Measurements from ENCODE around the gene RNF182.
A peak's percentile ranks its signal among the peaks of the same experiment; 100 is the strongest.
"Not testable (repeated sequence)": the region's sequence is repeated elsewhere in the genome, so short reads cannot be mapped to it uniquely, and the experiment has no call there.

The RNF182 gene

DNA sequence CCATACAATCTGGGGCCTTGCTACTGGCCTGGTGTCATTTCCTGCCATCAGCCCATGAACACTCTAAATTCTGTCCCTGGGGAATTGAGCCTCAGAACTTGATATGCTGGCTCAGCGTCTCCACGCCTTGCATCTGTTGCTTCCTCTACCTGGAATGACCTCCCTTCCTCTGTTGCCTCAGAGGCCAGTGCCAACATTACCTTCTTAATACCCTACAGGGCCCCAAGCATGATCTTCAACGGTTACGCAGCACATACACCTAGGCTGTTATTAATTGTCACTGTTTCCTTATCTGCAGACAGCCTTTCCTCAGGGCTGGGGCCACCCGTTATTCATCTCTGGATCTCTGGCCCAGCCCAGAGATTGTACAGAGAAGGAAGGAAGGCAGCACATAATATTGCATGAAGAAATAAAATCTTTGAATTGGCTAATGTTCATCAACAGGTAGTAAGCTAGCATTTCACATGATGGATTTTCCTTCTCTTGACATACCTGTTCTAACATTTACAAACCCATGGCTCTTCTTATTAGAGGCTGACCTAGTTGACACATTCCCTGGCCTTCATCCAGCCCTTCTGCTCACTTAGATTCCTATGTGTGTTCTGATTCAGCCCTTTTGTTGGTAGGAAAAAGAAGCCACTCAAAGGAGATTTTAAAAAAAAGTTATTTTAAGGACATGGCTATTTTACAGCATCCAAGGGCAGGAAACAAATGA, 8.4 kb upstream of the RNF182 start:
- H3K27ac ChIP-seq: no peak overlapping the region

DNA sequence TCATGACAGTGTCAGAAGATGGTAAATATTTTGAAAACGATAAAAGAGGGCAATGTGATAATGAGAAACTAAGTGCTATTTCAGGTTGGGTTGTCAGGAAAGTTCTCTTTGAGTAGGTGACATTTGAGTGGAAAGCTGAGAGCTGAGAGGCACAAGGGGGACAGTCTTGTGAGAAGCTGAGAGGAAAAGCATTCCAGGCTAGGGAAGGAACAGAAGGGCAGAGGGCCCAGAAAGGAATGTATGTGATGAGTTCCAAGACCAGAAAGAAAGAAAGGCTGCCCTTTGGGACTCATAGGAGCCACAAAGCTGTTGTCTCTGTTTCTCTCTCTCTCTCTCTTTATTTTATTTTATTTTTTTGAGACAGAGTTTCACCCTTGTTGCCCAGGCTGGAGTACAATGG, 7.6 kb upstream of the RNF182 start:
- Histone ChIP-seq H3K4me3 (no peak overlapping the region), H3K27ac (no peak overlapping the region)

More for the DNA sequence above, 8.4 kb upstream of the RNF182 start:
- H3K4me3 ChIP-seq: no peak overlapping the region

GRCh38 chr6:13918686-13919250, 6.0 kb upstream of the RNF182 start:
- Histone ChIP-seq H3K4me3 (no peak overlapping the region), H3K27ac (no peak overlapping the region)

DNA sequence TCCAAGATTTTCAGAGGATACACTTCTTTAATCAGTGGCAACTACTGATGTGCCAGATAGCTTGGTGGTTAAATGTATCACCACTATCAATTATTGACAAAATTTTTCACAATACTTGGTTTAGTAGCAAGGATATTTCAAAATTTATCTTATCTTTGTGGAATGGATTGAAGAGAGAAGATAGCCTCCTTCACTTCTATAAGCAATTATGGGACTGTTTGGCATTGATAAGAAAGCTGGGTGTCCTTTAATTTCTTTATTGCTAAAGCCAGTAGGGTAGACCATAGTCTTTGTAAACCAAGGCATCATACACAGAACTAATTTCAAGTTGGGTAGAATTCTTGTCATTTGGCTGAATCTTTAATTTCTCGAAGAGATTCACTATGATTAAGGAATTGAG, 4.9 kb upstream of the RNF182 start:
- Histone ChIP-seq H3K27ac (no peak overlapping the region), H3K4me3 (no peak overlapping the region)

DNA sequence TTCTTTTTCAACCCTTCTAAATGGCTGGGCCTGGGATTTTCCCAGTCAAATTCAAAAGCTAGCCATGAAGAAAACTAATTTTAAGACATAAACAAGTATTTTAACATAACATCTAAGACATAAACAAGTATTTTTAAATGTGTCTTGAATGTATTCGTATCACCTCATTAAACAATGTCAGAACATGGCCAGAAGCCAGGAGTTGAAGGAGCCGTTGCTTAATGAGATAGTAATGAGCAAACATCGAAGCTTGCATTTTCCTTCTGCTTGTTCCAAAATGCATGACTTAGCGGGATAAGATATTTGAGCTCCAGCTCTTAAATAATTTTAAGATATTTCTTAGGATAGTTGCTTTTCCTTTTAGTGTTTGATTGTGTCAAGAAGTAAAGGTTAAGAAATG, 4.2 kb upstream of the RNF182 start:
- no peak overlapping the region for H3K4me3 ChIP-seq
- no peak overlapping the region for H3K27ac ChIP-seq

DNA sequence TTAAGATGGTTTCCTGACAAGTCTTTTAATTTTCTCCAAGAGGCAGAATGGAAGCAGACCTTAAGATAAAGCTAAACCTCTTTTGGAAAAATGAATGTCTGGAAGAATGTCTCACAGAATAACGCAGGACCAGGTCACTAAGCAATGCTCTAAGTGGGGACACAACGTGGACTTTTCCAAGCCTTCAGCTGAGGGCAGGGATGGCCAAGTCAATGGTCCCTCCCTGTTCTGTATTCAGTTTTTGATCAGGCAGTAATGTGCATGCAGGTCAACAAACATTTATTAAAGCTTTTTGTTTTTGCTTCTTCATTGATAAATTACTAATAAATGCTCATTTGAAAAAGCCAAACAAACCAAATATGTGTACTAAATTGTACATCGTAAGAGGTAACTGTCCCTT, 2.0 kb upstream of the RNF182 start:
- H3K4me3 ChIP-seq: no peak overlapping the region
- no peak overlapping the region for H3K27ac ChIP-seq

DNA sequence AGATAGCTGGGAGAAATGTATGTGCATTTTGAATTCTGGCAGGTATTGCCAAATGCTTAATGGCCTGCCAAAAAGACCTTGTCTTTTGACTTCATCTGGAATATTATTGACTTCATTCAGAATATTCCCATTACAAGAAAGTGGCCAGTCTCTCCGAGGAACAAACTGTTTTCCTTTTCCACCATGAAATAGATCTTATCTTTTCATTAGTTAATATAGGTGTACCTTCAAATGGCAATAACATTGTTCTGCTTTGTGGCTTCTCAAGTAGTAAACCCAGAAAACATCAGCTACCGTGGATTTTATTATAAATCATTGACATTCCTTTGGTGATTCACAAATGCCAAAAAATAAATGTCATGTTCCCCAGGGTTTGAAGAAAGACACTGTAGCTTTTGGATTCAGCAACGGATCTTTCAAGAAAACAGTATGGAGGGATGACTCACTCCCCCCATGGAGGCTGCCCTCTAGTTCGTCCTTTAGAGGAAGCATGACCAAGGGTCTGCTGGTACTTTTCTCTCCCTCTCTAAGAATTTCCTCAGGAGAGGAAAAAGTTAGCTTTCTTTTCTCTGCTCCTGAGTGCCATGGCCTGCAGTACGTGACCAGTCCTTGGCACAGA, 1.1 kb upstream of the RNF182 start:
- Histone ChIP-seq H3K27ac (no peak overlapping the region), H3K4me3 (no peak overlapping the region)

DNA sequence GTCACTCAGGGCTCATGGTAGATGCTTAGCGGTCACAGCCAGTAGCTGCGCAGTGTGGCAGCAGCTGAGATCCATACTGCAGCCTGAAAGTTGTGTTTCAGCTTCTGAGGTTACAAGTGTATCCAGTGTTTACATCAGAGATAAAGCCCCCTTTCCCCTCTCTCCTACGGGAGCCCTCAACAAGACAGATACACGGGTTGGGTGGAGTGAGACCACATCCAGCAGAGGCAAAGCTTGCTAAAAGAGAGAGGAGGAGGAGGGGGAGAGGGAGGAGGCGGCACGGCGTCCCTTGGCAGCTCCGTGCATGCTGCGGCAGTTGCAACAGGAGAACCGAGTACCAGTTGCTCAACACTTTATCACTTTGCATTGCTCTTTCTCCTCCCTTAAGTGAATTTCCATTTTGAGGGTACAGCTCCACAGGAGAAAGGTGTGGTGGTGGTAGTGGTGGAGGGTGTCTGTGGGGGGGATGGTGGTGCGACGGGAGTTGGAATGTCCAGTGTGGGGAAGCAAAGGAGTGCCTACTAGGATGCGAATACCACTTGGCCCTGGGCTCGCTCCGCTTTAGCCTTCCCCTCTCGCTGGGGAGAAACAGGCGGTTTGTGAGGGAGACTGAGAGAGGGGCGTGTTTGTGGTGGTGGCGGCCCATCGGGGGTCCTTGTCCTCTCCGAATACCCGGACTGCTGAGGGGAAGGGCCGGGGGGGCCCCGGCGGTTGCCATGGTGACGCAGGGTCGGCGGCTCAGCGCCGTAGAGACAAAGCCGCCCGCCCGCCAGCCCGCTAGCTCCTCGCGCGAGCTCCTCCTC, 405 bp upstream of the RNF182 start:
- Histone ChIP-seq H3K27ac (peak overlapping the region in 2 of 21 experiments; percentile 18 to 63), H3K4me3 (peak overlapping the region; percentile 13 to 41 (median 23))

DNA sequence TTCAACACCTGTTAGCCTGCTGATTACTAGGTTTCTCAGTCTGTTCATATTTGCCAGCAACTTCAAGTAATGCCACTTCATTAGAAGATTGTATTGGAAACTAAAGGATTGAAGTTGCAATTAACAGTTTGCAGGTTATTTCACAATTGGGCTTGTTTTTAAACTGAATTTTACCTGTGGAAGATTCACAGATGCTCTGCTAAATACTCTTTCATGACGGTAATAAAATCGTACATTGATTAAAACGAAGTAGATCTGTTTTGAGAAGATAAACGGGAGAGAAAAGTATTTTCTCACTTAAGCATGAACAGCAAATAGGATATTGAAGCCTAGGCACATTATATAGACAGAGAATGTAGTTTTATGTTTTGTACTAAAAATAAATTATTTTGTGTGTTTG, 1.6 kb downstream of the RNF182 start:
- H3K4me3 ChIP-seq: no peak overlapping the region

DNA sequence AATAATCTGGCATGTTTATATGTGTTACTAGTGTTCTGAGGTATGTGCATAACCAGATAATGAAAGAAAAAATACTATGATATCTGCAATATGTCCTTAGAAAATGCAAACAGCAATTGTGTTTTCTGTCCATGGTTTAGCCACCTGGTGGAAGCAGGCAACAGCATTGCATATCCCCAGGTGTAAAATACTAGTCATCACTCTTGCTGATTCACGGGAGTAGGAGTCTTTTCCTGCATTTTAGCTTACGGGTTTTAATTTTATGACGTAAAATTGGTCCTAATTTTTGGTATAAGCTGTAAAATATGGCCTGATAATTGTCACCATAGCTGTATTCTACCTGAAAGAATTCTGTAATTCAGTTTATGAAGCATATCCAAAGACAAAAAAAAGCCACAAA, 2.5 kb downstream of the RNF182 start:
- no peak overlapping the region for H3K4me3 ChIP-seq
- H3K27ac ChIP-seq: no peak overlapping the region

More for the DNA sequence above, 1.6 kb downstream of the RNF182 start:
- no peak overlapping the region for H3K27ac ChIP-seq

DNA sequence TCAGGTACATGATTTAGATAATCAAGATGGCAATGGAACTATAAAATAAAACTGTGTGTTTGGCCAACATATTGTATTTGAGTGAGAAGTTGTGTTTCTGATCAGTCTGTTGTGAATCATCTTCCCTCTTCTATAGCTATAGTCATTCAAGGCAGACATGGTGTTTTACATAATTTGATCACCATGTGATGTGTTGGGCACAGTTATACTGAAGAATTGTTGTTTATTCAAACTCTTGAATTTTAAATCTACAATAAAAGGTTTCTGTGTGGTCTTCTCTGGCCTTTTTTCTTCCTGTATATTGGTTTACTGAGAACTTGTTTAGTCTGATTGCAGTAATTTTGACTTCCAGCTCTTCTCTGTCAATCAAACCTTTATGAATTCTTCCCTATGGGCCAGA, 4.4 kb downstream of the RNF182 start:
- Histone ChIP-seq H3K27ac (no peak overlapping the region), H3K4me3 (no peak overlapping the region)

DNA sequence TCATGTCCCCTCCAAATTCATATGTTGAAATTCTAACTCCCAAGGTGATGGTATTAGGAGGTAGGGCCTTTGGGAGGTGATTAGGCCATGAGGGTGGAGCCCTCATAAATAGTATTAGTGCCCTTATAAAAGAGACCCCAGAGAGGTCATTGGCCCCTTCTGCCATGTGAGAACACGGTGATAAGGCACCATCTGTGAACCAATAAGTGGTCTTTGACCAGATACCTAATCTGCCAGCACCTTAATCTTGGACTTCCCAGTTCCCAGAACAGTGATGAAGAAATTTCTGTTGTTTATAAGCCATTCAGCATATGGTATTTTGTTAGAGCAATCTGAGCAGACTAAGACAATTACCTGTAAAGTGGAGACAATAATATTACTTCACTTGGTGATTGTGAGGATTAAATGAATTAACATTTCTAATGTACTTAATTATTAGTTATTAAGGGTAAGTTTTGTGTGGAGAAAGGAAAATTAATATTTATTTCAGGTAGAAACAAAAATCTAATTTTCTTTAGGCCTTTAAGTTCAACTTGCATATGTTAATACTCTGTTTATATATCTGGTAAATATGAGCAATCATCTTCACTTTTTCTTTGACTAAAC, 7.1 kb downstream of the RNF182 start:
- Histone ChIP-seq H3K27ac (no peak overlapping the region), H3K4me3 (no peak overlapping the region)

DNA sequence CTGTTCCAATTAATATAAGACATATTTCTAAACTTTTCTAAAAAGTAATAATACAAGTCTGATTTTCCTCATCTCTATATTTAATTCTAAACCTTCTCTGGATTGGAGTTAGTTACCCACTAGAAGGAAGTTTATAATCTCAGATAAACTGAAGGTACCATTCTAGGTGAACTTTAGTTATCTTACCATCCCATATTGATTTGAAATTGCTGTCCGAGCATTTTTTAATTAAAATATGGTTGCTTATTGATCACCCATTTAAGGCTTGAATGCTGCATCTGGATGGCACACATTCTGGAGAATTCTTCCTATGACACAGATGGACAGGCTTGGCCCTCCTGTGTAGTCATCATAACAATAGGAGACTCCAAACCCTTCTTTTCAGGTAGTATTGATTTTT, 8.0 kb downstream of the RNF182 start:
- no peak overlapping the region for H3K27ac ChIP-seq
- H3K4me3 ChIP-seq: no peak overlapping the region

DNA sequence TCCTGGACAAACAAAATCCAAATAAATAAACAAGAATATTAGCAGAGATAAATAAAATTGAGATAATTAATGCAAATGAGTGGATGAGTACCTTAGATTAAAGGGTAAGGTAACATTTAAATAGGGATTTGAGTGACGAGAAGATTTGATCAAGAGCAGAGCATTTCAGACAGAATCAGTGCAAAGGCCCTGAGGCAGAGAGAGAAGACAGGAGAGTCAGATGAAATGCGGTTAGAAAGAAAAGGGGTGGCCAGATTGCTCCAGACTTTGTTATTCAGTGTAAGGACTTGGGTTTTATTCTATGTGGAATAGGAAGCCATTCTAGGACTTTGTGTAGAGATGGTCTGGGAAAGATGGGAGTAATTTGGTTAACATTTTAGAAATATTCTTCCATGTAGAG, 10.0 kb downstream of the RNF182 start:
- no peak overlapping the region for H3K4me3 ChIP-seq
- no peak overlapping the region for H3K27ac ChIP-seq

GRCh38 chr6:13935190-13935880, 10.6 kb downstream of the RNF182 start:
- H3K4me3 ChIP-seq: no peak overlapping the region
- H3K27ac ChIP-seq: no peak overlapping the region

- not testable (repeated sequence) for H3K27ac ChIP-seq, H3K4me3 ChIP-seq
Measured at GRCh38 chr6:13935881-13936261, 11.1 kb downstream of the RNF182 start.

DNA sequence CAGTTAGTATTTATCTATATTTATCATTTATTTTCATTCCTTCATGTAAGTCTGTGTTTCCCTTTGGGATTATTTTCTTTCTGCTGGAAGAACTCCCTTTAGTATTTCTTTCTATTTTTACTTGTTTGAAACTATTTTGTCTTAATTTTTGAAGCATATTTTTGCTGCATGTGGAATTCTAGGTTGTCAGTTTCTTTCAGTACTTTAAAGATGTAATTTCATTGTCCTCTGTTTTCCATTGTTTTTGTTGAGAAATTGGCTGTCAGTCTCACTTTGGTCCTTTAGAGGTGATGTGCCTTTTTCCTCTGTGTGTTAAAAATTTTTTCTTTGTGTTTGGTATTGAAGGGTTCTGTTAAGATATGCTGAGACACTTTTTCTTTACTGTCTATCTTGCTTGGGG, 17.1 kb downstream of the RNF182 start:
- no peak overlapping the region for H3K4me3 ChIP-seq
- no peak overlapping the region for H3K27ac ChIP-seq

DNA sequence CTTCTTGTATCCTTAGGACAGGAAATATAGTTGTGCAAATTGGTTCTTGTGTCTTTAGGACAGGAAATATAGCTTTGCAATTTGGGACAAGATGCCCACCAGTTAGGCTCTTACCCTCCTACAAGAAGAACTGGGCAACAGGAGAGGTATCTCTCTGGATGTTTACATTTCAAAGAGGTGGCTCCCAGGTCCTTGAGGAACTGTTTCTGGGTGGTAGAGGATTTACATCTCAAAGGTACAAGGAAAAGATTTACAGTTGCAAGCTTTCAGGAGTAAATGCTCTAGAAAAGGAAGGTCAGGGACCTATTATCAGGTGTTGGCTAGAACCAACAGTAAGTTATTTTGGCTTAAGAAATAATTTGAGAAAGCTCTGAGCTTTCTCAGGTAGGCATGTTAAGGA, 19.2 kb downstream of the RNF182 start:
- Histone ChIP-seq H3K27ac (no peak overlapping the region), H3K4me3 (no peak overlapping the region)

- no peak overlapping the region for H3K27ac ChIP-seq
- no peak overlapping the region for H3K4me3 ChIP-seq
Measured at GRCh38 chr6:13946506-13946905, 21.8 kb downstream of the RNF182 start.
